ENCODE results near the gene DDX20. TPM values are rescaled to one million over a fixed set of nuclear protein-coding genes. Genes with fewer than 3 reads are reported as not detected.

Gene DDX20
- polyA plus RNA-seq, 1 donor from 2014 or later = 26.5 TPM

DNA sequence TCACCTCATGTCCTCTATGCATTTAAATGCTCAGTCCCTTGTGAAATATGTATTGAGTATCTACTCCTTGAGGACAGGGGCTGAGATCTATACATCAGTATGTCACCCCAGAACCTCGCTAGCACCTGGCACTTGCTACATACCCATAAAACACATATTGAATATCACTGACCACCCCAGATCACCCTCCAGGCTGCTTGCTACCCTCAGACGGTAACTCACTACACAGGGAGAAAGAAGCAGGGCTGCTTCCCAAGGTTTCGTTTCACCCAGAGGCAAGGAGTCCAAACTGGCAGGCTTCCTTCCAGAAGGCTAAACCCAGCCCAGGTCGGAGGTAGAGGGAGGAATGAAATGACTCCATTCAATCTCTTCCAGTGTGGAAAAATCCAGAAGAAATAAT is 25.0 kb upstream of the DDX20 start:
- H3K36me3 ChIP-seq (ENCODE audit: insufficient read depth, low read length) = no peaks in the 10 kb centered on the region
- H3K79me2 ChIP-seq (replicated peaks; ENCODE audit: insufficient read depth, low read length) = no peaks in the 10 kb centered on the region
- H3K27ac ChIP-seq (ENCODE audit: low read length) = no peak overlapping the region
- H2AFZ ChIP-seq (ENCODE audit: low read depth, low read length) = no peak overlapping the region
- H3K27me3 ChIP-seq (ENCODE audit: insufficient read depth, low read depth, low read length) = no peaks in the 10 kb centered on the region
- H3K9me3 ChIP-seq (ENCODE audit: low read length) = no peaks in the 10 kb centered on the region
- no peak overlapping the region for H3K4me2 ChIP-seq (ENCODE audit: low read length)
- no peaks in the 10 kb centered on the region for H3K9me2 ChIP-seq (ENCODE audit: insufficient read depth, low read length)
- no peak overlapping the region for H3K9ac ChIP-seq (ENCODE audit: low read length)
- H3F3A ChIP-seq (ENCODE audit: insufficient read depth, low read length, poor library complexity, severe bottlenecking) = no peaks in the 10 kb centered on the region
- no peak for TF ChIP-seq TAF1 (IDR thresholded peaks at IDR 0.05; ENCODE audit: low read depth)
- TF ChIP-seq EP300 (conservative IDR thresholded peaks at IDR 0.05; ENCODE audit: poor library complexity, severe bottlenecking) = no peak
- TF ChIP-seq, protein P1, sequence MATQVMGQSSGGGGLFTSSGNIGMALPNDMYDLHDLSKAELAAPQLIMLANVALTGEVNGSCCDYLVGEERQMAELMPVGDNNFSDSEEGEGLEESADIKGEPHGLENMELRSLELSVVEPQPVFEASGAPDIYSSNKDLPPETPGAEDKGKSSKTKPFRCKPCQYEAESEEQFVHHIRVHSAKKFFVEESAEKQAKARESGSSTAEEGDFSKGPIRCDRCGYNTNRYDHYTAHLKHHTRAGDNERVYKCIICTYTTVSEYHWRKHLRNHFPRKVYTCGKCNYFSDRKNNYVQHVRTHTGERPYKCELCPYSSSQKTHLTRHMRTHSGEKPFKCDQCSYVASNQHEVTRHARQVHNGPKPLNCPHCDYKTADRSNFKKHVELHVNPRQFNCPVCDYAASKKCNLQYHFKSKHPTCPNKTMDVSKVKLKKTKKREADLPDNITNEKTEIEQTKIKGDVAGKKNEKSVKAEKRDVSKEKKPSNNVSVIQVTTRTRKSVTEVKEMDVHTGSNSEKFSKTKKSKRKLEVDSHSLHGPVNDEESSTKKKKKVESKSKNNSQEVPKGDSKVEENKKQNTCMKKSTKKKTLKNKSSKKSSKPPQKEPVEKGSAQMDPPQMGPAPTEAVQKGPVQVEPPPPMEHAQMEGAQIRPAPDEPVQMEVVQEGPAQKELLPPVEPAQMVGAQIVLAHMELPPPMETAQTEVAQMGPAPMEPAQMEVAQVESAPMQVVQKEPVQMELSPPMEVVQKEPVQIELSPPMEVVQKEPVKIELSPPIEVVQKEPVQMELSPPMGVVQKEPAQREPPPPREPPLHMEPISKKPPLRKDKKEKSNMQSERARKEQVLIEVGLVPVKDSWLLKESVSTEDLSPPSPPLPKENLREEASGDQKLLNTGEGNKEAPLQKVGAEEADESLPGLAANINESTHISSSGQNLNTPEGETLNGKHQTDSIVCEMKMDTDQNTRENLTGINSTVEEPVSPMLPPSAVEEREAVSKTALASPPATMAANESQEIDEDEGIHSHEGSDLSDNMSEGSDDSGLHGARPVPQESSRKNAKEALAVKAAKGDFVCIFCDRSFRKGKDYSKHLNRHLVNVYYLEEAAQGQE (IDR thresholded peaks at IDR 0.05; ENCODE audit: borderline replicate concordance) = no peak
- no peak for TF ChIP-seq RAD21 (conservative IDR thresholded peaks at IDR 0.05)
- TF ChIP-seq, protein P2, sequence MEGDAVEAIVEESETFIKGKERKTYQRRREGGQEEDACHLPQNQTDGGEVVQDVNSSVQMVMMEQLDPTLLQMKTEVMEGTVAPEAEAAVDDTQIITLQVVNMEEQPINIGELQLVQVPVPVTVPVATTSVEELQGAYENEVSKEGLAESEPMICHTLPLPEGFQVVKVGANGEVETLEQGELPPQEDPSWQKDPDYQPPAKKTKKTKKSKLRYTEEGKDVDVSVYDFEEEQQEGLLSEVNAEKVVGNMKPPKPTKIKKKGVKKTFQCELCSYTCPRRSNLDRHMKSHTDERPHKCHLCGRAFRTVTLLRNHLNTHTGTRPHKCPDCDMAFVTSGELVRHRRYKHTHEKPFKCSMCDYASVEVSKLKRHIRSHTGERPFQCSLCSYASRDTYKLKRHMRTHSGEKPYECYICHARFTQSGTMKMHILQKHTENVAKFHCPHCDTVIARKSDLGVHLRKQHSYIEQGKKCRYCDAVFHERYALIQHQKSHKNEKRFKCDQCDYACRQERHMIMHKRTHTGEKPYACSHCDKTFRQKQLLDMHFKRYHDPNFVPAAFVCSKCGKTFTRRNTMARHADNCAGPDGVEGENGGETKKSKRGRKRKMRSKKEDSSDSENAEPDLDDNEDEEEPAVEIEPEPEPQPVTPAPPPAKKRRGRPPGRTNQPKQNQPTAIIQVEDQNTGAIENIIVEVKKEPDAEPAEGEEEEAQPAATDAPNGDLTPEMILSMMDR (IDR thresholded peaks at IDR 0.05; ENCODE audit: poor library complexity, severe bottlenecking) = no peak
- TF ChIP-seq SMC3 (conservative IDR thresholded peaks at IDR 0.05; ENCODE audit: poor library complexity) = no peak
- no peak for TF ChIP-seq MXI1 (conservative IDR thresholded peaks at IDR 0.05; ENCODE audit: poor library complexity, severe bottlenecking)
- no peak for TF ChIP-seq POLR2AphosphoS5 (IDR thresholded peaks at IDR 0.05)
- no peak for TF ChIP-seq EZH2 (IDR thresholded peaks at IDR 0.05; ENCODE audit: borderline replicate concordance, insufficient read depth, low read length, poor library complexity, severe bottlenecking)
- no peaks in the 10 kb centered on the region for H4K20me1 ChIP-seq (ENCODE audit: insufficient read depth)
- no peak overlapping the region for H3K4me3 ChIP-seq (ENCODE audit: low read length)

DNA sequence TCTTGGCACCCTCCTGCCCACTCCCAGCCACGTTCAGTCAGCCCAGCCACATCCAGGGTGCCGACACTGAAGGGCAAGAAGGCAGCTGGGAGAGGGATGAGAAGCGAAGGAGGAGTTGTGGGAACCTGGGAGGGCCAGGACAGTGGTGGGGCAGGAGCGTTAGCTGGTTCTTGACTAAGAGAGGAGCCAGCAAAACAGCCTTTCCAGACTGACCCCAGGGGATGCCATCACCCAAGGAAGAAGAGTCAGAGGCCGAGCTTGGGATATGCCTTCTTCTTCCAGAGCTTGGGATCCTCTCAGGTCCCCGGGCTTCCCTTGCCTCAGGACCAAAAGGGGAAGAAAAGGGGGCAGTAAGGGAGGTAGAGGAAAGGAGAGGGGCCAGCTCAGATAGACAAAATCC is 23.7 kb upstream of the DDX20 start:
- H3K9me3 ChIP-seq (ENCODE audit: low read length) = no peaks in the 10 kb centered on the region
- TF ChIP-seq POLR2AphosphoS5 (IDR thresholded peaks at IDR 0.05) (no peak), SMC3 (conservative IDR thresholded peaks at IDR 0.05; ENCODE audit: poor library complexity) (no peak), RAD21 (conservative IDR thresholded peaks at IDR 0.05) (no peak), TAF1 (IDR thresholded peaks at IDR 0.05; ENCODE audit: low read depth) (no peak), EZH2 (IDR thresholded peaks at IDR 0.05; ENCODE audit: borderline replicate concordance, insufficient read depth, low read length, poor library complexity, severe bottlenecking) (no peak), MXI1 (conservative IDR thresholded peaks at IDR 0.05; ENCODE audit: poor library complexity, severe bottlenecking) (no peak), EP300 (conservative IDR thresholded peaks at IDR 0.05; ENCODE audit: poor library complexity, severe bottlenecking) (no peak)
- TF ChIP-seq, protein P1 (IDR thresholded peaks at IDR 0.05; ENCODE audit: borderline replicate concordance) = no peak
- TF ChIP-seq, protein P2 (IDR thresholded peaks at IDR 0.05; ENCODE audit: poor library complexity, severe bottlenecking) = no peak
- no peak overlapping the region for H3K4me2 ChIP-seq (ENCODE audit: low read length)
- H3F3A ChIP-seq (ENCODE audit: insufficient read depth, low read length, poor library complexity, severe bottlenecking) = no peaks in the 10 kb centered on the region
- no peaks in the 10 kb centered on the region for H3K36me3 ChIP-seq (ENCODE audit: insufficient read depth, low read length)
- H3K27me3 ChIP-seq (ENCODE audit: insufficient read depth, low read depth, low read length) = no peaks in the 10 kb centered on the region
- H2AFZ ChIP-seq (ENCODE audit: low read depth, low read length) = no peak overlapping the region
- no peaks in the 10 kb centered on the region for H4K20me1 ChIP-seq (ENCODE audit: insufficient read depth)
- no peak overlapping the region for H3K9ac ChIP-seq (ENCODE audit: low read length)
- no peak overlapping the region for H3K27ac ChIP-seq (ENCODE audit: low read length)
- H3K9me2 ChIP-seq (ENCODE audit: insufficient read depth, low read length) = no peaks in the 10 kb centered on the region
- H3K79me2 ChIP-seq (replicated peaks; ENCODE audit: insufficient read depth, low read length) = no peaks in the 10 kb centered on the region
- H3K4me3 ChIP-seq (ENCODE audit: low read length) = no peak overlapping the region

Measured in neural cell (in vitro differentiated cells).